T-helper 1 cell treated with Interleukin-12 subunit alpha and Interleukin-12 subunit beta and Interleukin-4 antibody, amounts not matched to agents 30 ng/mL and 1 ng/mL, for 36 hours (primary cell): ENCODE results near the gene DMRT2. TPM values are rescaled to one million over a fixed set of nuclear protein-coding genes. Genes with fewer than 3 reads are reported as not detected.

ENCODE experiments used
- intact Hi-C: fragments of 100-400 bp; cut with micrococcal nuclease; formaldehyde crosslinking; loops from one replicate; pipeline ENCODE4 v1.15.1; 2024
- total RNA-seq: library from RNA; stranded (reverse); gene quantifications from 2 replicates; pipeline ENCODE4 v1.2.3, GENCODE V29; 2022

The DMRT2 gene
- total RNA-seq, 1 donor from 2014 or later, result 1.3 TPM

- intact Hi-C loops, result loop anchor here (5.0 kb wide), 1 partner anchor 205 kb away; the partner anchor contains the start of gene DMRT1
Observed at GRCh38 chr9:1046639-1047572, 3.3 kb upstream of the DMRT2 start.

- intact Hi-C loops, result loop anchor here (1.0 to 5.0 kb wide), 3 partner anchors 72 to 353 kb away; partner anchors contain the start of gene DMRT1
Observed at GRCh38 chr9:1047591-1048230, 2.4 kb upstream of the DMRT2 start.

- intact Hi-C loops, result loop anchor here (1.0 to 5.0 kb wide), 3 partner anchors 73 to 353 kb away; partner anchors contain the start of gene DMRT1
Observed at GRCh38 chr9:1048231-1048619, 1.9 kb upstream of the DMRT2 start.

GRCh38 chr9:1048811-1049210 lies 1.3 kb upstream of the DMRT2 start:
- intact Hi-C loops, result loop anchor here (1.0 to 5.0 kb wide), 4 partner anchors 74 to 352 kb away; partner anchors contain the start of gene DMRT1

GRCh38 chr9:1049641-1050040 lies 516 bp upstream of the DMRT2 start:
- intact Hi-C loops, result loop anchor here (1.0 to 5.0 kb wide), 3 partner anchors 81 to 351 kb away; partner anchors contain the start of gene DMRT1

- intact Hi-C loops, result no loop called here
Observed at GRCh38 chr9:1051210-1051583, 1.0 kb downstream of the DMRT2 start.

- intact Hi-C loops, result no loop called here
Observed at GRCh38 chr9:1051584-1052275, 1.6 kb downstream of the DMRT2 start.

- intact Hi-C loops, result no loop called here
Observed at GRCh38 chr9:1052365-1053281, 2.5 kb downstream of the DMRT2 start.

- intact Hi-C loops, result no loop called here
Observed at GRCh38 chr9:1053282-1053621, 3.1 kb downstream of the DMRT2 start.

GRCh38 chr9:1053986-1054425 lies 3.8 kb downstream of the DMRT2 start:
- intact Hi-C loops, result no loop called here

GRCh38 chr9:1055166-1055565 lies 5.0 kb downstream of the DMRT2 start:
- intact Hi-C loops, result no loop called here

- intact Hi-C loops, result no loop called here
Observed at GRCh38 chr9:1057910-1058309, 7.8 kb downstream of the DMRT2 start.

GRCh38 chr9:1058826-1059487 lies 8.8 kb downstream of the DMRT2 start:
- intact Hi-C loops, result no loop called here

- intact Hi-C loops, result no loop called here
Observed at GRCh38 chr9:1065130-1065529, 15.0 kb downstream of the DMRT2 start.

- intact Hi-C loops, result no loop called here
Observed at GRCh38 chr9:1070692-1071091, 20.5 kb downstream of the DMRT2 start.

- intact Hi-C loops, result no loop called here
Observed at GRCh38 chr9:1071730-1072129, 21.6 kb downstream of the DMRT2 start.

- intact Hi-C loops, result no loop called here
Observed at GRCh38 chr9:1073497-1073896, 23.3 kb downstream of the DMRT2 start.

GRCh38 chr9:1077616-1078015 lies 27.5 kb downstream of the DMRT2 start:
- intact Hi-C loops, result no loop called here

- intact Hi-C loops, result no loop called here
Observed at GRCh38 chr9:1083325-1083913, 33.3 kb downstream of the DMRT2 start.

GRCh38 chr9:1085086-1085485 lies 34.9 kb downstream of the DMRT2 start:
- intact Hi-C loops, result no loop called here
